ENCODE data around the gene SOAT1.

DNA sequence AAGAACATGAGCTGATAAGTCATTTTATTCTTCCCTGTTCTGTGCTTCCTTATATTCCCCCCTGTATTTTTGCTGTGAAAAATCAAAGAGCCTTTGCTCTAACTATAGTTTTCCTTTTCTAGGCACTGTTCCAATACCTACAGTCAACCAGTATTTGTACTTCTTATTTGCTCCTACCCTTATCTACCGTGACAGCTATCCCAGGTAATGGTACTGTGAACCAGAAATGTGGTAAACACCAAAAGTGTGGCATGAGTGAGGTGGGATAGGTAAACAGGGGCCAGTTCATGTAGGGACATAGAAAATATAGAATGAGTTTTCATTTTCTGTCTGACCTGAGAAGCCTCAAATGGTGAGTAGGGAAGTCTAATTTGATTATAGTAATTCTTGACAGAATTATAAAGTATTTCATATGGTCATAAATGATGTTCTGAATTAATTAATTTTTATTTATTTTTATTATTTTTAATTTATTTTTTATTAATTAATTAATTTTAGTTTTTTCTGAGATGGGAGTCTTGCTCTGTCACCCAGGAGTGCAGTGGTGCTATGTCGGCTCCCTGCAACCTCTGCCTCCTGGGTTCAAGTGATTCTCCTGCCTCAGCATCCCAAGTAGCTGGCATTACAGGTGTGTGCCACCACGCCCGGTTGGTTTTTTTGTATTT, 49.3 kb downstream of the SOAT1 start:
- TF ChIP-seq, protein P1, sequence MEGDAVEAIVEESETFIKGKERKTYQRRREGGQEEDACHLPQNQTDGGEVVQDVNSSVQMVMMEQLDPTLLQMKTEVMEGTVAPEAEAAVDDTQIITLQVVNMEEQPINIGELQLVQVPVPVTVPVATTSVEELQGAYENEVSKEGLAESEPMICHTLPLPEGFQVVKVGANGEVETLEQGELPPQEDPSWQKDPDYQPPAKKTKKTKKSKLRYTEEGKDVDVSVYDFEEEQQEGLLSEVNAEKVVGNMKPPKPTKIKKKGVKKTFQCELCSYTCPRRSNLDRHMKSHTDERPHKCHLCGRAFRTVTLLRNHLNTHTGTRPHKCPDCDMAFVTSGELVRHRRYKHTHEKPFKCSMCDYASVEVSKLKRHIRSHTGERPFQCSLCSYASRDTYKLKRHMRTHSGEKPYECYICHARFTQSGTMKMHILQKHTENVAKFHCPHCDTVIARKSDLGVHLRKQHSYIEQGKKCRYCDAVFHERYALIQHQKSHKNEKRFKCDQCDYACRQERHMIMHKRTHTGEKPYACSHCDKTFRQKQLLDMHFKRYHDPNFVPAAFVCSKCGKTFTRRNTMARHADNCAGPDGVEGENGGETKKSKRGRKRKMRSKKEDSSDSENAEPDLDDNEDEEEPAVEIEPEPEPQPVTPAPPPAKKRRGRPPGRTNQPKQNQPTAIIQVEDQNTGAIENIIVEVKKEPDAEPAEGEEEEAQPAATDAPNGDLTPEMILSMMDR (IDR thresholded peaks at IDR 0.05): no peak
- TF ChIP-seq POLR2A (IDR thresholded peaks at IDR 0.05): no peak
- no peak for TF ChIP-seq POLR2AphosphoS5 (IDR thresholded peaks at IDR 0.05)

Measured in sigmoid colon (tissue), 4 donors.